GM10248 (cell line): ENCODE results near the gene FBXO11.

ENCODE experiments used
- CTCF ChIA-PET: fragments of 300-600 bp; sonication (Branson Sonifier 250); formaldehyde crosslinking; extraction: SDS; loops from one replicate; lab custom pipeline; 2021; ENCODE audit warnings: antibody characterized with exemption; lab: Yijun Ruan, JAX
- POLR2A ChIA-PET: fragments of 350-650 bp; sonication (Branson Sonifier 250); formaldehyde crosslinking; extraction: SDS; loops from one replicate; lab custom pipeline; 2020; ENCODE audit warnings: antibody characterized with exemption; lab: Yijun Ruan, JAX
- DNase-seq: peaks from one replicate; pipeline ENCODE4 v3.0.0; 2012; ENCODE audit errors: extremely low spot score
- CTCF ChIP-seq: IDR thresholded peaks from 2 replicates; pipeline ENCODE4 v1.5.1; 2012; ENCODE audit warnings: mild to moderate bottlenecking, low read depth; ENCODE audit errors: extremely low read depth, missing control alignments, control extremely low read depth

FBXO11 gene

GRCh38 chr2:47767880-47768609 is 138.3 kb downstream of the FBXO11 start:
- POLR2A ChIA-PET, result no interaction called here
- DNase-seq, result peak; percentile 79
- CTCF ChIA-PET, result interaction anchor here (0.6 to 7.1 kb wide), 80 partner anchors 10 to 461 kb away, joined by 3 to 89 read pairs (median 4); partner anchors contain the start of genes MSH2 and MSH6
- peak; percentile 98 for TF ChIP-seq CTCF

GRCh38 chr2:47767497-47767844 is 138.8 kb downstream of the FBXO11 start:
- CTCF ChIA-PET, result interaction anchor here (0.6 to 7.1 kb wide), 80 partner anchors 11 to 460 kb away, joined by 3 to 89 read pairs (median 4); partner anchors contain the start of genes MSH2 and MSH6
- no peak for TF ChIP-seq CTCF
- POLR2A ChIA-PET, result no interaction called here
- no peak for DNase-seq

- ChIA-PET POLR2A (no interaction called here), CTCF (interaction anchor here (1.4 to 1.9 kb wide), 2 partner anchors 9 to 20 kb away, joined by 4 to 6 read pairs; no protein-coding TSS in a partner anchor)
- DNase-seq, result no peak
- no peak for TF ChIP-seq CTCF
Measured at GRCh38 chr2:47751856-47752414, 154.4 kb downstream of the FBXO11 start.

GRCh38 chr2:47747878-47748277 is 158.4 kb downstream of the FBXO11 start:
- CTCF ChIA-PET, result interaction anchor here (1.0 to 1.9 kb wide), 3 partner anchors 11 to 349 kb away, joined by 3 to 9 read pairs (median 3); no protein-coding TSS in a partner anchor
- no peak for TF ChIP-seq CTCF
- no peak for DNase-seq
- POLR2A ChIA-PET, result no interaction called here

GRCh38 chr2:47744074-47744473 is 162.2 kb downstream of the FBXO11 start:
- DNase-seq, result no peak
- no peak for TF ChIP-seq CTCF

GRCh38 chr2:47741637-47742036 is 164.7 kb downstream of the FBXO11 start:
- CTCF ChIA-PET, result interaction anchor here (1.0 to 2.3 kb wide), 7 partner anchors 8 to 44 kb away, joined by 3 to 8 read pairs (median 3); no protein-coding TSS in a partner anchor
- no peak for DNase-seq
- POLR2A ChIA-PET, result no interaction called here
- TF ChIP-seq CTCF, result no peak

More at GRCh38 chr2:47744074-47744473, 162.2 kb downstream of the FBXO11 start:
- POLR2A ChIA-PET, result no interaction called here
- CTCF ChIA-PET, result interaction anchor here (1.6 to 3.2 kb wide), 3 partner anchors 8 to 23 kb away, joined by 3 to 16 read pairs (median 8); no protein-coding TSS in a partner anchor
